ENCODE data around the gene CFAP46. TPM values are rescaled to one million over a fixed set of nuclear protein-coding genes. Genes with fewer than 3 reads are reported as not detected.
"Not testable (repeated sequence)": the region's sequence is repeated elsewhere in the genome, so short reads cannot be mapped to it uniquely, and the experiment has no call there.

The CFAP46 gene
- total RNA-seq, 1 donor from 2014 or later: 1.1 TPM

DNA sequence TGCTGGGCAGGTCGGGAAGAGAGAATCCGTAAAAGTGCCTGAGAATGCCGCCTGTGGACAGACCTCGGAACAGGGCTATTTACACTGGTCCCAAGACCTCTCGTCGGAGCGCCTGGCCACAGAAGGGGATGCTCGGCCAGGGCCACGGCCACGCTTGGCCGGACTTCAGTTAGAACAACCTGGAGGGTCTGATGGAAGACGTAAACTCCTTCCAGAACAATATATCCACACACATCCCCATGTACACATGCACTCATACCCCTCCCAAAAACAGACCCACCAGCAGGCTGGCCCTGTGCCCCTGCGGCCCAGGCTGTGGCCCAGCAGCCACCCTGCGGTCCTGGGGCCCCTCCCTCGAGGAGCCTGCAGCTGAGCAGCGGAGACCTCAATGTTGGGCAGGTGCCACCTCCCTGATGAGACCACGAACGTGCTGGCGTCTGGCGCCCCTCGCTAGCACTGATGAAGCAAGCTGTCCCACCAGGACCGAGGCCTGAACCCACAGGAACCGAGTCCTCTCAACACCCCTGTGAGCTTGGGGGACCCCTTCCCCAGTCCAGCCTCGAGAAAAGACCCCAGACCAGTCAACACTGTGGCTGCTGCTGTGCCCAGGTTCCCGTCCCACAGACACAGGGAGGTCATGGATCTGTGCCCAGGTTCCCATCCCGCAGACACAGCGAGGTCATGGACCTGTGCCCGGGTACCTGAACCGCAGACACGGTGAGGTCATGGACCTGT is 8.9 kb downstream of the CFAP46 start:
- DNase-seq (ENCODE audit: low spot score) (no peak), ATAC-seq (no peak)
- intact Hi-C loops (cut with DNase I): no loop called here

DNA sequence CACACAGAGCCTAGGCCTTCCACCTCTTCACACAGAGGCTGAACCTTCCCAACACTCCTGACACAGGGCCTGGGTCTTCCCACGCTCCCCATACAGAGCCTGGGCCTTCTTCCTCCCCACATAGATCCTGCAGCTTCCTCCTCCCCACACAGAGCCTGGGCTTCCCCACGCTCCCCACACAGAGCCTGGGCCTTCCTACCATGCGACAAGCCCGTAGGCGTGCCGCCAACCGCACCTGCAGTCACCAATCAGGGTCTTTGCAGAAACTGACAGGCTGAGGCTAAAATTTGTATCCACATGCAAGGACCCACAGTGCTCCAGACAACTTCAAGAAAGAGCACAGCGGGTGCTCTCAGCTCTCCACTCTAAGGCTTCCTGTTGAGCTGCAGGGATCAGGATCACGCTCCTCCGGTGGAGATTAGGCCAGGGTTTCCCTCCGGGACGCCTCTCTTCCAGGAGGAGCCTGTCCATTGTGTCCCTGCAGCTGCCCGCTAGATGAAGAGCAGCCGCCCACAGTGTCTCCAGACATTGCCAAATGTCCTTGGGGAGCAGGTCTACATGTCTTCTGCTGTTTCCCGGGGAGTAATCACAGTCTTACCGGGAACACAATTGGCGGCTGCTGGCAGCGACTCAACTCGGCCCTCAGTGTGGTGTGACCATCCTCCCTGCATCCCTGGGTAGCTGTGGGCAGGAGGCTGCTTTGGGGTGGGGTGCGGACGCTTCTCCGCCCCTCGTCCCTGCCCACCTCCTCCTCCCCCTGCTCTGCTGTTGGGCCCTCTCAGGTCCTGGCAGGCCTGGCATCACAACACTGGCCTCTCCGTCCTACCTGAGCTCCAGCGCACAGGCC is 9.7 kb downstream of the CFAP46 start:
- intact Hi-C loops (cut with DNase I): no loop called here
- ATAC-seq (no peak), DNase-seq (ENCODE audit: low spot score) (no peak)

DNA sequence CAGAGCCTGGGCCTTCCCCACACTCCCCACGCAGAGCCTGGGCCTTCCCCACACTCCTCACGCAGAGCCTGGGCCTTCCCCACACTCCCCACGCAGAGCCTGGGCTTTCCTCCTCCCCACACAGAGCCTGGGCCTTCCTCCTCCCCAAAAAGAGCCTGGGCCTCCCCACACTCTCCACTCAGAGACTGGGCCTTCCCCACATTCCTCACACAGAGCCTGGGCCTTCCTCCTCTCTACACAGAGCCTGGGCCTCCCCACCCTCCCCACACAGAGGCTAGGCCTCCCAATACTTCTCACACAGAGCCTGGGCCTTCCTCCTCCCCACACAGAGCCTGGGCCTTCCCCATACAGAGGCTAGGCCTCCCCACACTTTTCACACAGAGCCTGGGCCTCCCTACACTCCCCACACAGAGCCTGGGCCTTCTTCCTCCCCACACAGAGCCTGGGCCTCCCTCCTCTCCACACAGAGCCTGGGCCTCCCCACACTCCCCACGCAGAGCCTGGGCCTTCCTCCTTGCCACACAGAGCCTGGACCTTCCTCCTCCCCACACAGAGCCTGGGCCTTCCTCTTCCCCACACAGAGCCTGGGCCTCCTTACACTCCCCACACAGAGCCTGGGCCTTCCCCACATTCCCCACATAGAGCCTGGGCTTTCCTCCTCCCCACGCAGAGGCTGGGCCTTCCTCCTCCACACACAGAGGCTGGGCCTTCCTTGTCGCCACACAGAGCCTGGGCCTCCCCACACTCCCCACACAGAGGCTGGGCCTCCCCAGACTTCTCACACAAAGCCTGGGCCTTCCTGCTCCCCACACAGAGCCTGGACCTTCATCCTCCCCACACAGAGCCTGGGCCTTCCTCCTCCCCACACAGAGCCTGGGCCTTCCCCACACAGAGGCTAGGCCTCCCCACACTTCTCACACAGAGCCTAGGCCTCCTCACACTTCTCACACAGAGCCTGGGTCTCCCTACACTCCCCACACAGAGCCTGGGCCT is 10.8 kb downstream of the CFAP46 start:
- intact Hi-C loops (cut with DNase I); DNase-seq (ENCODE audit: low spot score); ATAC-seq: not testable (repeated sequence)

DNA sequence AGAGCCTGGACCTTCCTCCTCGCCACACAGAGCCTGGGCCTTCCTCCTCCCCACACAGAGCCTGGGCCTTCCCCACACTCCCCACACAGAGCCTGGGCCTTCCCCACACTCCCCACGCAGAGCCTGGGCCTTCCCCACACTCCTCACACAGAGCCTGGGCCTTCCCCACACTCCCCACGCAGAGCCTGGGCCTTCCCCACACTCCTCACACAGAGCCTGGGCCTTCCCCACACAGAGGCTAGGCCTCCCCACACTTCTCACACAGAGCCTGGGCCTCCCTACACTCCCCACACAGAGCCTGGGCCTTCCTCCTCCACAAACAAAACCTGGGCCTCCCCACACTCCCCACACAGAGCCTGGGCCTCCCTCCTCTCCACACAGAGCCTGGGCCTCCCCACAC is 11.7 kb downstream of the CFAP46 start:
- intact Hi-C loops (cut with DNase I); ATAC-seq: not testable (repeated sequence)

DNA sequence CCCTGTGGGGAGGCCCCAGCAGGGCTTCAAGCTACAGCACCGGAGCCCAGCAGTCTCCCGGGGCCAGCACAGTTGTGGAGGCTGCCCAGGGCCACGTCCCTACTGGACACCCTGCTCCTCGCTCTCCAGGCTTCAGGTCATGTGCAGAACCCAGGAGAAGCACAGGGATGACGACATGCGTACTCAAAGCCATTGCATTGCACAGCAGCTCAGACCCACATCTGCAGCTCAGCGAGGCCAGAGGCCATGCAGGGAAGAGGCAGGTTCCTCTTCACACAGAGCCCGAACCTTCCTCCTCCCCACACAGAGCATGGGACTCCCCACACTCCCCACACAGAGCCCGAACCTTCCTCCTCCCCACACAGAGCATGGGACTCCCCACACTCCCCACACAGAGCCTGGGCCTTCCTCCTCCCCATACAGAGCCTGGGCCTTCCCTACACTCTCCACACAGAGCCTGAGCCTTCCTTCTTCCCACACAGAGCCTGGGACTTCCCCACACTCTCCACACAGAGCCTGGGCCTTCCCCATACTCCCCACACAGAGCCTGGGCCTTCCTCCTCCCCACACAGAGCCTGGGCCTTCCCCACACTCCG is 12.3 kb downstream of the CFAP46 start:
- no peak for ATAC-seq
- DNase-seq (ENCODE audit: low spot score): no peak
- intact Hi-C loops (cut with DNase I): no loop called here

More for the DNA sequence above, 11.7 kb downstream of the CFAP46 start:
- not testable (repeated sequence) for DNase-seq (ENCODE audit: low spot score)

DNA sequence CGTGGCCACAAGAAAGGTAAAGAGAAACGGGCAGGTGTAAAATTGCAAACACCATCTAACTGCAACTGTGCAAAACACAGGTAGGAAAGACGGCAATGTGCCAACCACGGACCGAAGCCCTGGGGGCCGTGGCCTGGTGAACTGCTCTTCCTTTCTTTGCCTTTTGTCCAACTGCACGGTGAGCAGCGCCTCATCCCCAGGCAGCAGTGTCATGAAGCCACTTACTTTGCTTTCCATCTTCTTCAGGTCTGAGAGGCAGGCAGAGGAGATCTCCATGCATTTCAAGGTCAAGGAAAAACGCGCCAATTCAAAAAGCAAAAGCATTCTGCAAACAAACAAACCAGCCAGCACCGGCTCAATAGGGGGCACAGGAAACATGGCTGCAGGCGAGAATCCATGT is 12.9 kb downstream of the CFAP46 start:
- DNase-seq (ENCODE audit: low spot score) (no peak), ATAC-seq (no peak)
- intact Hi-C loops (cut with DNase I): no loop called here

DNA sequence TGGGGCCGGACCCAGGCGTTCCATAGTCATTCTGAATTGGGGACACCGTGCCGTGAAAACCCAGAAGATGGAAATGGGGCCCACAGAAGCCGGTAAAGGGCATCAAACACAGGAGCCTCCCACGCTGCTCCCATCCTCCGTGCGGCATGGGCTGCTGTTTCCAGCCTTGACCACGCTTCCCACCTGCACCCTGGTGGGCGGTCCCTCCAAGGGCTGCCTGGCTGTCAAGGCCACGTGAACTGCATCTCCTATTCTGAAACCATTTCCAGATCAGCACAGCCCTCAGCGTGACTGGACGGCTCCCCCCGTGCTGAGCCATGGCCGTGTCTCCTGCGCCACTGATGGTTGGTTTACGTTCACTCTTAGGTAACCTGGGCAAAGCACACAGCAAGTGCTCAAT is 14.1 kb downstream of the CFAP46 start:
- ATAC-seq: no peak
- no peak for DNase-seq (ENCODE audit: low spot score)
- intact Hi-C loops (cut with DNase I): no loop called here

DNA sequence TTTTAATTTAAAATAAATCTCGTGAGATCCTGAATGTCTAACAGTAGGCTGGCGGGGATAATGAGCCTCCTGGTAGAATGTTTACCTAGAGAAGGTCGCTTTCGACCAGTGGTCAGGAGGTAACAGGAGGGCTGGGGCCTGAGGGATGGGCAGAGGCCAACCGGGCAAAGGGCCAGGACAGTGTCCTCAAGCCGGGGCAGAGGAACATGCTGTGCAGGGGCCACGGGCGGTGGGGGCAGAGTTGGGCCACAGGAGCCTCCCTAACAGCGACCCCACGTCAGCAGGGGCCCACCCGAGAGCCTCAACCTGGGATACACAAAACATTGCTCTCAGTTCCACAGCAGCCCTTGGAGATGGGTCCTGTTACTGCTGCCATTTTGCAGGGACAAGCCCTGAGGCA is 14.5 kb downstream of the CFAP46 start:
- DNase-seq (ENCODE audit: low spot score): no peak
- no peak for ATAC-seq
- intact Hi-C loops (cut with DNase I): no loop called here

DNA sequence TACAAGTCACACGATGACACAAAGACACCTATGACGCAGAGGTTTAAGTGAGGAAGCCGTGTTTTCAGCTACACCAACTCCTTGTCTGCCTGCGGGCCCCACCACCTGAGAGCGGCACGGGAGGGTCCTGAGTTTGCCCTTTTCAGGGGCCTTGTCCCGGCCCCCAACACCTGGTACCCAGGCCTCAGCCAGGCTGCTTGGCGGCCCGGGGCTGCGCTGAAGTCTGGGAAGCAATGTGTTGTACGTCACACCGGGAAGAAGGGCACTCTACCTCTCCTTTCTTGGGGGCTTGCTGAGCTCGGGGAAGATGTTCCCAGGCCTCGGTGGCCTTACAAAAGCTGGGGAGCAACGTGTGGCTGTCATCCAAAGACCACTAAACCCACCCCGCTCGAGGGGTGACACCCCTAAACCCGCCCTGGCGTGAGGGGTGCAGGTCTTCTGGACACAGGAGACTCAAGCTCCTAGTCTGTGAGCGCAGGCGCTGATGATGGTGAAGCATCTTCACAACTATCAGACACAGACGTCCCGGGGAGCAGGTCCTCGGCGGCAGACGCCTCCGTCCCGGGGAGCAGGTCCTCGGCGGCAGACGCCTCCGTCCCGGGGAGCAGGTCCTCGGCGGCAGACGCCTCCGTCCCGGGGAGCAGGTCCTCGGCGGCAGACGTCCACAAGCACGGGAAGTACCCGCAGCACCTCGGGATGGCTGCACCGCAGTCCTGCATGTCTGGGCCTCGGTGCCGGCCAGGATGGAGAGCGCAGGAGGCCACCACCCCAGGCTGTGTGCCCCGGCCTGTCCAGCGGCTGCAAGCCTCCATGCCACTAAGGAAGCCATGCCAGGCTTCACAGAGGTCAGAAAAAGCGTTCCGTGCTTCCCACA is 15.4 kb downstream of the CFAP46 start:
- no peak for ATAC-seq
- intact Hi-C loops (cut with DNase I): no loop called here
- DNase-seq (ENCODE audit: low spot score): no peak

DNA sequence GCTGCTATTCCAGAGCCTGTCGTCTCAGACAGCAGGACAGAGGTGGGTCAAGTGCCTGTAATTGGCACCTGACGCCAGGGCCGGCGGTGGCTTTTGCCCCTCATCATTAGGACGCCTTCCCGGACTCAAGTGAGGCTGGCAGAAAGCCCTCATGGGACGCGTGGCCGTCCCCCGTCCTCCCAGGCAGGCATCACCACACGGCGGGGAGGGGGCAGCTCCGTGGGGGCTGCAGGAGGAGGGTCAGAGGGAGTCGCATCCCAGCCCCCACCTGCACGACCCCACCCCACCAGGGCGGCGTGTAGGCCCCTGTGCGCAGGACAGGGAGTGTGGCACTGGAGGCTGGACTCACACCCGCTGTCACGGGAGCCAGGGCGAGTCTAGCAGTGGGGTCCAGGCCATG is 16.3 kb downstream of the CFAP46 start:
- intact Hi-C loops (cut with DNase I): no loop called here
- DNase-seq (ENCODE audit: low spot score) (no peak), ATAC-seq (no peak)

DNA sequence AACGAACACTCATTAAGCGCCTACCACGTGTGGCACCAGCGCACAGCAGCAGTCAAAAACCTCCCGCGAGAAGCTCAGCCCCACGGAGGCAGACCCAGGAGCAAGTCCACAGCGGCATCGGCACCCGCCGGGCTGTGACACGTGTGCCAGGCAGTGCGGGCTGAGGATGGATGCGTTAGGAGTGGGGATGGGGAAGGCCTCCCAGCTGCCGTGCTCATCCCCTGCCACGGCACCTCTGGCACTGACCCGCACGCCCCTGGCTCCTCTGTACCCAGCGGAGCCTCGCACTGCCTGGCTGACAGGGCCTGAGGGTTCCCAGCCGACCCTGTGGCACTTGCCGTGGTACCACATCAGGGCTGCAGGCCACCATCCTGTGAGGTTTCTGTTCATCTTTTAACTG is 16.8 kb downstream of the CFAP46 start:
- intact Hi-C loops (cut with DNase I): no loop called here
- DNase-seq (ENCODE audit: low spot score) (no peak), ATAC-seq (no peak)

DNA sequence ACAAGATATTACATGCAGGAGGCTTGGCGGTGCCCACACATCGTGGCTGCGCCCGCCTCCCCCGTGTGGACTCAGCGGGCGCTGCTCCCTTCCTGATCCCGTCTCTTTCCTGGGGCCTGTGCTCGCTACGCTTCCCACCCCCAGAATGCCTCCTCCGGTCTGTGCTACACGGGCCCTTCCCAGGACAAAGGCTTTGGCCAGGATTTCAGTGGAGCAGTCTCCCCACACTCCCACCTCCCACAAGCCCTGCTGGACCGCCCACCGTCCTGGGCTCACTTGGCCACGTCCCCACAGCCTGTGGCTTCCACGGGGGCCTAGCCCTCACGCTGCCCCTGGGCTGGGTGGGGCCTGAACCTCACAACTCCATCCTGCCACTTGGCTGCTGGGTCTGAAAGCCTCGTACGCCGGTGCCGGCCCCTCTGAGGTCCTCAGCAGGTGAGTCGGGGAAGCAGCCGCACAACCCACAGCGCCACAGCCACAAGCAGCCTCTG is 17.3 kb downstream of the CFAP46 start:
- intact Hi-C loops (cut with DNase I): no loop called here
- DNase-seq (ENCODE audit: low spot score): no peak
- ATAC-seq: no peak

DNA sequence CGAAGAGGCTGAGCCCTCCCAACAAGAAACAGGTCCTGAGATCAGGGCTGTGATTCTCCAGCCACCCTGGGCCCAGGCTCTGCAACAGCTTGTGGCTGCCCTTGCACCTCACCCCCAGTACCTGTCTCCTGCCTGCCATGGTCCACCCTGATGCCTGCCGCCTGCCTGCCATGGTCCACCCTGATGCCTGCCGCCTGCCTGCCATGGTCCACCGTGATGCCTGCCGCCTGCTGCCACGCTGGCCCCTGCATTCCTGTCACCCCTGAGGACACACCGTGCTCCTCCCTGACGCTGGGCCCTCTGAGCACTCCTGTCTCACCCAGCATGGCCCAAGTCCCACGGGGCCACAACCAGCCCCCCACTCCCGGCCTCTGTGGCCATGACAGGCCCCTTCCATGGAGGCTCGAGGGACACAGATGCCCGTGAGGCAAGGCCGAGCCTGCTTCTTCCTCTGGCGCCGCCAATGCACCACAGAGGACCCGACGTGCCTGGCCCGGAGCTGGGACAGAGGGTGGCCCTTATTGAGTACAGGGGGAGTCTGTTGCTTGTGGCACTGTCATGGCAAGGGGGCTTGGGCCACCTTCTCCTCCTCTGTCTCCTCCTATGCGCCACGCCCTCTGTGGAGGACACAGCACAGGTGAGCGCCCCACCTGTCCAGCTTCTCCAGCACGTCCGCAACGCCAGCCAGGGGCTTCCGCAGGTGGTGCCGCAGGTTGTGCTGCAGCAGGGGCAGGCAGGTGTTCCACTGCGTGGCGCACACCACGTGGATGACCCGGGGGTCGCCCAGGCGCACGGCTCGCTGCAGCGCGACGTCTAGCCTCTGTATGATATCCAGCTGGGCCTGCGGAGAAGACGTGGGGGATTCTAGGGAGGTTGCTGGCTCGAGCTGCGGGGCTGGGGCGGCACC is 18.1 kb downstream of the CFAP46 start:
- intact Hi-C loops (cut with DNase I): no loop called here
- ATAC-seq: no peak
- DNase-seq (ENCODE audit: low spot score): no peak

DNA sequence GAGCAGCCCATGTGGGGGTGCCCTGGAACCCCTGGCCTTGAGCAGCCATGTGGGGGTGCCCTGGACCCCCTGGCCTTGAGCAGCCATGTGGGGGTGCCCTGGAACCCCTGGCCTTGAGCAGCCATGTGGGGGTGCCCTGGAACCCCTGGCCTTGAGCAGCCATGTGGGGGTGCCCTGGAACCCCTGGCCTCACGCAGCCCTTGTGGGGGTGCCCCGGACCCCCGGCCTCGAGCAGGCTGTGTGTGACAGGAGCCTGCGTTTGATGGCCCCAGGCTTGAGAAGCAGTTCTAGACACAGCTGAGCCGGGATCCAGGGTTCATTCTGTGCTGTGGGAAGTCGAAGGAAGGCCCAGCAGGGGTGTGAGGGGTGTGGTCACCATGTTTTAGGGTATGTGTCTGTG is 19.0 kb downstream of the CFAP46 start:
- intact Hi-C loops (cut with DNase I); DNase-seq (ENCODE audit: low spot score); ATAC-seq: not testable (repeated sequence)

DNA sequence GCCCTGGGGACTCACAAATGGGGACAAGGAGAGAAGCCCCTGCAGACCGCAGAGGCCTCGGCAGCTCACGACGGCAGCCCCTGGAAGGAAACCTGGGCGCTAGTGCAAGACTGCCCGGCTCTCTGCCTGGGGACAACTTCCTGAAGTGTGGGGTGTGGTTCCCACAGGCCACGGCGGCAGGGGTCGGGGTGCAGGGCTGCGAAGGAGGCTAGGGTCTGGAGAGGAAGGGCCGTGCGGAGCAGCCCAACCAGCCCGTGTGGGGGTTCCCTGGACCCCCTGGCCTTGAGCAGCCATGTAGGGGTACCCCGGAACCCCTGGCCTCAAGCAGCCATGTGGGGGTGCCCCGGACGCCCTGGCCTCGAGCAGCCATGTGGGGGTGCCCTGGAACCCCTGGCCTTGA is 19.5 kb downstream of the CFAP46 start:
- DNase-seq (ENCODE audit: low spot score) (no peak), ATAC-seq (no peak)
- intact Hi-C loops (cut with DNase I): no loop called here

DNA sequence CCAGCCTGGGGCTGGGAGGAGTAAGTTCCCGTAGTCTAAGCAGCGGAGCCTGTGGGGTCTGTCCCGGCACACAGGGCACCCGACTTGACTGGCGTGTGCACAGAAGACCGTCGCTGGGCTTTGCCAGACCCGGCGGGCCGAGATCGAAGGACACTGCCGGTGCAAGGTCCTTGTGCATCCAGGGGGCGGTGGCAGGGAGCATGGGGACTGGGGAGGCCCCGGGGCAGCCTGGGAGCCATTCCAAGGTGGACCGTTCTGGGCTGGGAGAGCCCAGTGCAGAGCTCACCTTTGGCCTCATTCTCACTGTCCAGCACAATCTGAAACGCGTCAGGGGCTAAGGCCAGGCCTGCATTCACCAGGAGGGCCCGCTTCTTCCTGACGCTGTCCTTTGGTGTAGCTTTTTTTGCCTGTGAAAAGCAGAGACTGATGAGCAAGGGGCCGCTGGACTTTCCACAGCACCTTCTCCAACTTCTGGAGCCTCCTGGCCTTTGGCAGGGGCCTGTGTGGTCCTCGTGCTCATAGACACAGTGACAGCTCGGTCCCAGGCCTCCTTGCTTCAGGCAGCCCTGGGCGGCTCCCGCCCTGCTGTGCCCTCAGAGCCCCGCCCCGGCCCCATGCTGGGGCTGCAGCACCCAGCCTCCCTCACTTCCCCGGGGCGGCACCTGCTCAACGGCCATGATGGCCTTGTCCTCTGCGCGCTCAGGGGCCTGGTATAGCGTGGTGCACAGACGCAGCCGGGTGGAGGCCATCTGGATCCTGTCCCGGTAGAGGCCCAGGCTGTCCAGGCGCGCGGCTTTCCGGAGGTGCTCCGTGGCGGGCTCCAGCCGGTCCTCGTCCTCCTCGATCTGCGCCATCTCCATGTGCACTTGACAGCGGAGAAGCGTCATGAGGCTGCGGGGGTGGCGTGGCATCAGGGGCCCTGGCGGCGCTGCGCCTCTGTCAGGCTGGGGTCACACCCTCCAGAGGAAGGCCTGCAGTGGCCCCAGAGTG is 20.3 kb downstream of the CFAP46 start:
- DNase-seq (ENCODE audit: low spot score): no peak
- intact Hi-C loops (cut with DNase I): no loop called here
- no peak for ATAC-seq
